SK-N-MC (cell line): ENCODE data around the gene CHI3L1.

ENCODE experiments used
- EZH2 ChIP-seq: fragments of 200-600 bp; sonication (generic); IDR thresholded peaks from one replicate; pipeline ENCODE4 v1.6.1; 2017; ENCODE audit warnings: antibody characterized with exemption
- POLR2AphosphoS5 ChIP-seq: IDR thresholded peaks from 2 replicates; pipeline ENCODE4 v1.6.1; 2012; ENCODE audit warnings: mild to moderate bottlenecking, low read depth, low read length, borderline replicate concordance

DNA sequence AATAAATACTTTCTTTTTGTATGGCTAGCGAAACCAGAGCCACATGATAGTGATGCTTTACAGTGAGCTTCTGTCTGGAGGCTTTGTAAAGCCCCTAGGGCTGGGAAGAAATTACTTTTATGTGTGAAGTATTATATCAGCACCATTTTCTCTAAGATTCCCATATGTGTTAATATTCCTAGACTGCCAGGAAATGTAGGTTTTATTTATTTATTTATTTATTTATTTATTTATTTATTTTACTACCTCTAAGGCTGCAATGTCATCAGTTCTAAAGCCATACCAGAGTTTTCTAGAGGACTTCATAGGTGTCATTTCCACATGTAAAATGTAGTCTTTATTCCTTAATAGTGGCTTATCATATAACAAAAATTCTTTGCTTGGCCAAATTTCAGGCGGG lies 4.4 kb upstream of the CHI3L1 start:
- TF ChIP-seq POLR2AphosphoS5 (no peak), EZH2 (no peak)
